Measurements from ENCODE around the gene LGR6. TPM values are rescaled to one million over a fixed set of nuclear protein-coding genes. Genes with fewer than 3 reads are reported as not detected.

LGR6 gene
- total RNA-seq, 1 donor from 2014 or later, result 0.52 TPM

GRCh38 chr1:202282025-202282371, 88.4 kb downstream of the LGR6 start:
- no peaks in the 10 kb centered on the region for H3K27me3 ChIP-seq (ENCODE audit: control insufficient read depth in 3 of 3, insufficient read depth in 3 of 3, low read length in 3 of 3)
- H3K9me3 ChIP-seq (ENCODE audit: control insufficient read depth in 3 of 3, low read length in 3 of 3), result no peaks in the 10 kb centered on the region
- peaks cover 14 to 28% (median 27%) of the 10 kb centered on the region in 3 donors for H3K4me1 ChIP-seq (ENCODE audit: control insufficient read depth in 3 of 3, insufficient read depth in 3 of 3, low read length in 3 of 3)
- no peak overlapping the region for H3K27ac ChIP-seq (ENCODE audit: low read depth, low read length)
- H3K36me3 ChIP-seq (ENCODE audit: control insufficient read depth in 3 of 3, insufficient read depth in 3 of 3, low read length in 3 of 3), result no peaks in the 10 kb centered on the region
- H3K4me3 ChIP-seq (ENCODE audit: low read length in 3 of 3), result no peak overlapping the region
- H3K9ac ChIP-seq (ENCODE audit: low read depth in 1 of 3, low read length in 3 of 3), result no peak overlapping the region

- Histone ChIP-seq H3K4me3 (ENCODE audit: low read length in 3 of 3) (no peak overlapping the region), H3K36me3 (ENCODE audit: control insufficient read depth in 3 of 3, insufficient read depth in 3 of 3, low read length in 3 of 3) (no peaks in the 10 kb centered on the region), H3K9ac (ENCODE audit: low read depth in 1 of 3, low read length in 3 of 3) (no peak overlapping the region), H3K9me3 (ENCODE audit: control insufficient read depth in 3 of 3, low read length in 3 of 3) (no peaks in the 10 kb centered on the region), H3K4me1 (ENCODE audit: control insufficient read depth in 3 of 3, insufficient read depth in 3 of 3, low read length in 3 of 3) (peaks cover 17 to 32% (median 28%) of the 10 kb centered on the region in 3 donors), H3K27ac (ENCODE audit: low read depth, low read length) (no peak overlapping the region), H3K27me3 (ENCODE audit: control insufficient read depth in 3 of 3, insufficient read depth in 3 of 3, low read length in 3 of 3) (no peaks in the 10 kb centered on the region)
Observed at GRCh38 chr1:202282596-202283283, 89.1 kb downstream of the LGR6 start.

- H3K9me3 ChIP-seq (ENCODE audit: control insufficient read depth in 3 of 3, low read length in 3 of 3), result no peaks in the 10 kb centered on the region
- peaks cover 17 to 32% (median 28%) of the 10 kb centered on the region in 3 donors for H3K4me1 ChIP-seq (ENCODE audit: control insufficient read depth in 3 of 3, insufficient read depth in 3 of 3, low read length in 3 of 3)
- H3K27ac ChIP-seq (ENCODE audit: low read depth, low read length), result no peak overlapping the region
- no peaks in the 10 kb centered on the region for H3K27me3 ChIP-seq (ENCODE audit: control insufficient read depth in 3 of 3, insufficient read depth in 3 of 3, low read length in 3 of 3)
- H3K36me3 ChIP-seq (ENCODE audit: control insufficient read depth in 3 of 3, insufficient read depth in 3 of 3, low read length in 3 of 3), result no peaks in the 10 kb centered on the region
- H3K4me3 ChIP-seq (ENCODE audit: low read length in 3 of 3), result no peak overlapping the region
- no peak overlapping the region for H3K9ac ChIP-seq (ENCODE audit: low read depth in 1 of 3, low read length in 3 of 3)
Observed at GRCh38 chr1:202283379-202283844, 89.8 kb downstream of the LGR6 start.

GRCh38 chr1:202283991-202284390, 90.4 kb downstream of the LGR6 start:
- Histone ChIP-seq H3K27ac (ENCODE audit: low read depth, low read length) (no peak overlapping the region), H3K4me1 (ENCODE audit: control insufficient read depth in 3 of 3, insufficient read depth in 3 of 3, low read length in 3 of 3) (peaks cover 17 to 33% (median 32%) of the 10 kb centered on the region in 3 donors), H3K9ac (ENCODE audit: low read depth in 1 of 3, low read length in 3 of 3) (no peak overlapping the region), H3K9me3 (ENCODE audit: control insufficient read depth in 3 of 3, low read length in 3 of 3) (no peaks in the 10 kb centered on the region), H3K36me3 (ENCODE audit: control insufficient read depth in 3 of 3, insufficient read depth in 3 of 3, low read length in 3 of 3) (no peaks in the 10 kb centered on the region), H3K4me3 (ENCODE audit: low read length in 3 of 3) (no peak overlapping the region), H3K27me3 (ENCODE audit: control insufficient read depth in 3 of 3, insufficient read depth in 3 of 3, low read length in 3 of 3) (no peaks in the 10 kb centered on the region)

GRCh38 chr1:202285908-202286307, 92.3 kb downstream of the LGR6 start:
- H3K36me3 ChIP-seq (ENCODE audit: control insufficient read depth in 3 of 3, insufficient read depth in 3 of 3, low read length in 3 of 3), result no peaks in the 10 kb centered on the region
- H3K9ac ChIP-seq (ENCODE audit: low read depth in 1 of 3, low read length in 3 of 3), result no peak overlapping the region
- H3K4me1 ChIP-seq (ENCODE audit: control insufficient read depth in 3 of 3, insufficient read depth in 3 of 3, low read length in 3 of 3), result peaks cover 17 to 33% (median 32%) of the 10 kb centered on the region in 3 donors
- peak overlapping the region; percentile 65 for H3K27ac ChIP-seq (ENCODE audit: low read depth, low read length)
- H3K4me3 ChIP-seq (ENCODE audit: low read length in 3 of 3), result no peak overlapping the region
- H3K27me3 ChIP-seq (ENCODE audit: control insufficient read depth in 3 of 3, insufficient read depth in 3 of 3, low read length in 3 of 3), result no peaks in the 10 kb centered on the region
- H3K9me3 ChIP-seq (ENCODE audit: control insufficient read depth in 3 of 3, low read length in 3 of 3), result no peaks in the 10 kb centered on the region

GRCh38 chr1:202286622-202287097, 93.1 kb downstream of the LGR6 start:
- H3K36me3 ChIP-seq (ENCODE audit: control insufficient read depth in 3 of 3, insufficient read depth in 3 of 3, low read length in 3 of 3), result no peaks in the 10 kb centered on the region
- peak overlapping the region in 1 of 3 donors; percentile 51 for H3K9ac ChIP-seq (ENCODE audit: low read depth in 1 of 3, low read length in 3 of 3)
- H3K4me3 ChIP-seq (ENCODE audit: low read length in 3 of 3), result peak overlapping the region in 1 of 3 donors; percentile 23
- peak overlapping the region; percentile 65 for H3K27ac ChIP-seq (ENCODE audit: low read depth, low read length)
- no peaks in the 10 kb centered on the region for H3K27me3 ChIP-seq (ENCODE audit: control insufficient read depth in 3 of 3, insufficient read depth in 3 of 3, low read length in 3 of 3)
- peaks cover 17 to 33% (median 32%) of the 10 kb centered on the region in 3 donors for H3K4me1 ChIP-seq (ENCODE audit: control insufficient read depth in 3 of 3, insufficient read depth in 3 of 3, low read length in 3 of 3)
- H3K9me3 ChIP-seq (ENCODE audit: control insufficient read depth in 3 of 3, low read length in 3 of 3), result no peaks in the 10 kb centered on the region

- peaks cover 17 to 34% (median 28%) of the 10 kb centered on the region in 3 donors for H3K4me1 ChIP-seq (ENCODE audit: control insufficient read depth in 3 of 3, insufficient read depth in 3 of 3, low read length in 3 of 3)
- peak overlapping the region; percentile 65 for H3K27ac ChIP-seq (ENCODE audit: low read depth, low read length)
- no peaks in the 10 kb centered on the region for H3K27me3 ChIP-seq (ENCODE audit: control insufficient read depth in 3 of 3, insufficient read depth in 3 of 3, low read length in 3 of 3)
- no peaks in the 10 kb centered on the region for H3K9me3 ChIP-seq (ENCODE audit: control insufficient read depth in 3 of 3, low read length in 3 of 3)
- H3K4me3 ChIP-seq (ENCODE audit: low read length in 3 of 3), result no peak overlapping the region
- no peaks in the 10 kb centered on the region for H3K36me3 ChIP-seq (ENCODE audit: control insufficient read depth in 3 of 3, insufficient read depth in 3 of 3, low read length in 3 of 3)
- no peak overlapping the region for H3K9ac ChIP-seq (ENCODE audit: low read depth in 1 of 3, low read length in 3 of 3)
Observed at GRCh38 chr1:202287196-202287595, 93.6 kb downstream of the LGR6 start.

- no peak overlapping the region for H3K9ac ChIP-seq (ENCODE audit: low read depth in 1 of 3, low read length in 3 of 3)
- H3K36me3 ChIP-seq (ENCODE audit: control insufficient read depth in 3 of 3, insufficient read depth in 3 of 3, low read length in 3 of 3), result no peaks in the 10 kb centered on the region
- no peak overlapping the region for H3K4me3 ChIP-seq (ENCODE audit: low read length in 3 of 3)
- H3K9me3 ChIP-seq (ENCODE audit: control insufficient read depth in 3 of 3, low read length in 3 of 3), result no peaks in the 10 kb centered on the region
- peaks cover 19 to 31% (median 20%) of the 10 kb centered on the region in 3 donors for H3K4me1 ChIP-seq (ENCODE audit: control insufficient read depth in 3 of 3, insufficient read depth in 3 of 3, low read length in 3 of 3)
- no peaks in the 10 kb centered on the region for H3K27me3 ChIP-seq (ENCODE audit: control insufficient read depth in 3 of 3, insufficient read depth in 3 of 3, low read length in 3 of 3)
- no peak overlapping the region for H3K27ac ChIP-seq (ENCODE audit: low read depth, low read length)
Observed at GRCh38 chr1:202288177-202288576, 94.6 kb downstream of the LGR6 start.

- H3K9me3 ChIP-seq (ENCODE audit: control insufficient read depth in 3 of 3, low read length in 3 of 3), result no peaks in the 10 kb centered on the region
- no peaks in the 10 kb centered on the region for H3K27me3 ChIP-seq (ENCODE audit: control insufficient read depth in 3 of 3, insufficient read depth in 3 of 3, low read length in 3 of 3)
- no peak overlapping the region for H3K9ac ChIP-seq (ENCODE audit: low read depth in 1 of 3, low read length in 3 of 3)
- no peak overlapping the region for H3K4me3 ChIP-seq (ENCODE audit: low read length in 3 of 3)
- H3K4me1 ChIP-seq (ENCODE audit: control insufficient read depth in 3 of 3, insufficient read depth in 3 of 3, low read length in 3 of 3), result peaks cover 15 to 27% (median 18%) of the 10 kb centered on the region in 3 donors
- no peaks in the 10 kb centered on the region for H3K36me3 ChIP-seq (ENCODE audit: control insufficient read depth in 3 of 3, insufficient read depth in 3 of 3, low read length in 3 of 3)
- H3K27ac ChIP-seq (ENCODE audit: low read depth, low read length), result no peak overlapping the region
Observed at GRCh38 chr1:202289009-202289408, 95.4 kb downstream of the LGR6 start.

GRCh38 chr1:202291001-202291400, 97.4 kb downstream of the LGR6 start:
- Histone ChIP-seq H3K4me3 (ENCODE audit: low read length in 3 of 3) (no peak overlapping the region), H3K36me3 (ENCODE audit: control insufficient read depth in 3 of 3, insufficient read depth in 3 of 3, low read length in 3 of 3) (no peaks in the 10 kb centered on the region), H3K27me3 (ENCODE audit: control insufficient read depth in 3 of 3, insufficient read depth in 3 of 3, low read length in 3 of 3) (no peaks in the 10 kb centered on the region), H3K4me1 (ENCODE audit: control insufficient read depth in 3 of 3, insufficient read depth in 3 of 3, low read length in 3 of 3) (peaks cover 14 to 20% (median 15%) of the 10 kb centered on the region in 3 donors), H3K9ac (ENCODE audit: low read depth in 1 of 3, low read length in 3 of 3) (no peak overlapping the region), H3K27ac (ENCODE audit: low read depth, low read length) (no peak overlapping the region), H3K9me3 (ENCODE audit: control insufficient read depth in 3 of 3, low read length in 3 of 3) (no peaks in the 10 kb centered on the region)
